Measurements from ENCODE around the gene IQGAP2. TPM values are rescaled to one million over a fixed set of nuclear protein-coding genes. Genes with fewer than 3 reads are reported as not detected.

The IQGAP2 gene
- polyA plus RNA-seq, 1 experiment: 0.01 TPM

DNA sequence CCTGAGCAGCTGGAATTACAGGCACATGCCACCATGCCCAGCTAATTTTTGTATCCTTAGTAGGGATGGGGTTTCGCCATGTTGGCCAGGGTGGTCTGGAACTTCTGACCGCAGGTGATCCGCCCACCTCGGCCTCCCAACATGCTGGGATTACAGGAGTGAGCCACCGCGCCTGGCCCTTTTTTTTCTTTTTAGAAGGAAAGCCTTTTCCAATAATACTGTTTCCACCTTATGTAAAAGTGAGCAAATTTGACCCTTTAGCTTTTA, 289.1 kb downstream of the IQGAP2 start:
- ChIA-PET POLR2A (no interaction called here), CTCF (interaction anchor here (1.1 to 1.2 kb wide), 5 partner anchors 23 to 93 kb away, joined by 3 read pairs; no protein-coding TSS in a partner anchor)
- Histone ChIP-seq H3K27me3 (ENCODE audit: control insufficient read depth, insufficient read depth, low read length) (no peaks in the 10 kb centered on the region), H3K4me3 (ENCODE audit: low read depth, low read length) (no peak overlapping the region), H3K36me3 (ENCODE audit: control insufficient read depth, insufficient read depth, low read length) (no peaks in the 10 kb centered on the region)
- DNase-seq (ENCODE audit: low read depth): no peak
- TF ChIP-seq, protein P1, sequence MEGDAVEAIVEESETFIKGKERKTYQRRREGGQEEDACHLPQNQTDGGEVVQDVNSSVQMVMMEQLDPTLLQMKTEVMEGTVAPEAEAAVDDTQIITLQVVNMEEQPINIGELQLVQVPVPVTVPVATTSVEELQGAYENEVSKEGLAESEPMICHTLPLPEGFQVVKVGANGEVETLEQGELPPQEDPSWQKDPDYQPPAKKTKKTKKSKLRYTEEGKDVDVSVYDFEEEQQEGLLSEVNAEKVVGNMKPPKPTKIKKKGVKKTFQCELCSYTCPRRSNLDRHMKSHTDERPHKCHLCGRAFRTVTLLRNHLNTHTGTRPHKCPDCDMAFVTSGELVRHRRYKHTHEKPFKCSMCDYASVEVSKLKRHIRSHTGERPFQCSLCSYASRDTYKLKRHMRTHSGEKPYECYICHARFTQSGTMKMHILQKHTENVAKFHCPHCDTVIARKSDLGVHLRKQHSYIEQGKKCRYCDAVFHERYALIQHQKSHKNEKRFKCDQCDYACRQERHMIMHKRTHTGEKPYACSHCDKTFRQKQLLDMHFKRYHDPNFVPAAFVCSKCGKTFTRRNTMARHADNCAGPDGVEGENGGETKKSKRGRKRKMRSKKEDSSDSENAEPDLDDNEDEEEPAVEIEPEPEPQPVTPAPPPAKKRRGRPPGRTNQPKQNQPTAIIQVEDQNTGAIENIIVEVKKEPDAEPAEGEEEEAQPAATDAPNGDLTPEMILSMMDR (IDR thresholded peaks at IDR 0.05; ENCODE audit: insufficient read depth, low read depth, low read length): no peak

DNA sequence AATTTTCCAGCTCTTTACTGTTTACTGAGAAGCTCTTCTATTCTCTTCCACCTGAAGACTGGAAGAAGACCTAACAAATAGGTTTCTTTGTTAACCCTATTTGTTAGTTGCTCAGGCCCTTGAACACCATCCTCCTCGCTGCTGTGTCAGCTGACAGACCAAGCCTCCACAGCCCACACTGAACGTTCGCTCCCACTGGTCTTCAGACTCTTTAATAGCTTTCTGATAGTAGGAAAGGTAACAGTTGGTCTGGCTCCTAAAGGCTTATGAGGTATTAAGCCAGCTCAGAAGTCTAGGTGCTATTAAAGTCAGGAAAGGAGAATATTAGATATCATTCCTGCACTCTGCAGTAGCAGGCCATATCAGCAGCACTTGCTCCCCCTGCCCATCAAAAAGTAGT, 289.6 kb downstream of the IQGAP2 start:
- CTCF ChIA-PET: interaction anchor here (0.8 to 1.2 kb wide), 4 partner anchors 16 to 93 kb away, joined by 3 to 4 read pairs (median 3); no protein-coding TSS in a partner anchor
- POLR2A ChIA-PET: no interaction called here

GRCh38 chr5:76693141-76693540, 290.1 kb downstream of the IQGAP2 start:
- ChIA-PET CTCF (interaction anchor here (0.8 kb wide), 1 partner anchor 16 kb away, joined by 4 read pairs; no protein-coding TSS in a partner anchor), POLR2A (no interaction called here)

More for the DNA sequence above, 289.6 kb downstream of the IQGAP2 start:
- DNase-seq (ENCODE audit: low read depth): no peak
- no peaks in the 10 kb centered on the region for H3K27me3 ChIP-seq (ENCODE audit: control insufficient read depth, insufficient read depth, low read length)
- TF ChIP-seq, protein P1 (IDR thresholded peaks at IDR 0.05; ENCODE audit: insufficient read depth, low read depth, low read length): no peak
- no peaks in the 10 kb centered on the region for H3K36me3 ChIP-seq (ENCODE audit: control insufficient read depth, insufficient read depth, low read length)
- no peak overlapping the region for H3K4me3 ChIP-seq (ENCODE audit: low read depth, low read length)

GRCh38 chr5:76694317-76694716, 291.2 kb downstream of the IQGAP2 start:
- DNase-seq (ENCODE audit: low read depth): no peak
- Histone ChIP-seq H3K36me3 (ENCODE audit: control insufficient read depth, insufficient read depth, low read length) (no peaks in the 10 kb centered on the region), H3K4me3 (ENCODE audit: low read depth, low read length) (no peak overlapping the region), H3K27me3 (ENCODE audit: control insufficient read depth, insufficient read depth, low read length) (no peaks in the 10 kb centered on the region)
- TF ChIP-seq, protein P1 (IDR thresholded peaks at IDR 0.05; ENCODE audit: insufficient read depth, low read depth, low read length): no peak
- POLR2A ChIA-PET: interaction anchor here (0.6 kb wide), 1 partner anchor 11 kb away, joined by 3 read pairs; no protein-coding TSS in a partner anchor
- CTCF ChIA-PET: interaction anchor here (0.9 kb wide), 1 partner anchor 43 kb away, joined by 3 read pairs; no protein-coding TSS in a partner anchor

More at GRCh38 chr5:76693141-76693540, 290.1 kb downstream of the IQGAP2 start:
- DNase-seq (ENCODE audit: low read depth): no peak
- Histone ChIP-seq H3K27me3 (ENCODE audit: control insufficient read depth, insufficient read depth, low read length) (no peaks in the 10 kb centered on the region), H3K36me3 (ENCODE audit: control insufficient read depth, insufficient read depth, low read length) (no peaks in the 10 kb centered on the region), H3K4me3 (ENCODE audit: low read depth, low read length) (no peak overlapping the region)
- TF ChIP-seq, protein P1 (IDR thresholded peaks at IDR 0.05; ENCODE audit: insufficient read depth, low read depth, low read length): no peak

DNA sequence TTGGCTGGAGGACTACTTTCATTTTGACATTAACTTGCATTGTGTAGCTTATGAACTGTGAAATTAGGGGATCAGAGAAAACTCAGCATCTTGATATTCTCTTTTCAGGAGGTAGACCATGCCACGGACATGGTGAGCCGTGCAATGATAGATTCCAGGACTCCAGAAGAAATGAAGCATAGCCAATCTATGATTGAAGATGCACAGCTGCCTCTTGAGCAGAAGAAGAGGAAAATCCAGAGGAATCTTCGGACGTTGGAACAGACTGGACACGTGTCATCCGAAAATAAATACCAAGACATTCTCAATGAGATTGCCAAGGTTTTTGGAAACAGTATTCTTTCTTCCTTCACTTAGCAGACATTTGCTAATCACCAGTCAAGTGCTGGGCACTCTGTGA, 292.3 kb downstream of the IQGAP2 start:
- H3K27me3 ChIP-seq (ENCODE audit: control insufficient read depth, insufficient read depth, low read length): no peaks in the 10 kb centered on the region
- ChIA-PET CTCF (interaction anchor here (0.7 to 1.0 kb wide), 5 partner anchors 9 to 1175 kb away, joined by 3 to 4 read pairs (median 3); no protein-coding TSS in a partner anchor), POLR2A (no interaction called here)
- DNase-seq (ENCODE audit: low read depth): no peak
- TF ChIP-seq, protein P1 (IDR thresholded peaks at IDR 0.05; ENCODE audit: insufficient read depth, low read depth, low read length): no peak
- H3K36me3 ChIP-seq (ENCODE audit: control insufficient read depth, insufficient read depth, low read length): no peaks in the 10 kb centered on the region
- no peak overlapping the region for H3K4me3 ChIP-seq (ENCODE audit: low read depth, low read length)
